Activated naive CD8-positive, alpha-beta T cell (primary cell): ENCODE measurements around the gene DUT.

Source experiments
- H3K27ac Mint-ChIP-seq: one replicate; pipeline ENCODE4 v1.8.0; 2021; ENCODE audit warnings: mixed read lengths
- H3K27me3 Mint-ChIP-seq: one replicate; pipeline ENCODE4 v1.8.0; 2021; ENCODE audit warnings: mixed read lengths
- H3K36me3 Mint-ChIP-seq: one replicate; pipeline ENCODE4 v1.8.0; 2021; ENCODE audit warnings: mixed read lengths
- H3K4me1 Mint-ChIP-seq: one replicate; pipeline ENCODE4 v1.8.0; 2021; ENCODE audit warnings: low read depth, mixed read lengths
- H3K4me3 Mint-ChIP-seq: one replicate; pipeline ENCODE4 v1.8.0; 2021; ENCODE audit warnings: mild to moderate bottlenecking, mixed read lengths
- H3K9me3 Mint-ChIP-seq: one replicate; pipeline ENCODE4 v1.8.0; 2021; ENCODE audit warnings: low read depth, mixed read lengths

DUT gene

GRCh38 chr15:48330855-48331795, at the start of gene DUT:
Gene DUT (plus strand): TSS chr15:48331429. CDS start chr15:48331516, 87 bp downstream.
- H3K27ac Mint-ChIP-seq = peak within 1 kb of the TSS; percentile 98
- peaks cover 3% of the 10 kb centered on the region for H3K36me3 Mint-ChIP-seq
- peaks cover 28% of the 10 kb centered on the region for H3K4me1 Mint-ChIP-seq
- H3K9me3 Mint-ChIP-seq = no peaks in the 10 kb centered on the region
- H3K27me3 Mint-ChIP-seq = no peaks in the 10 kb centered on the region
- H3K4me3 Mint-ChIP-seq = peak within 1 kb of the TSS; percentile 99

GRCh38 chr15:48281674-48282073, 49.6 kb upstream of the DUT start:
- Mint-ChIP-seq H3K9me3 (no peaks in the 10 kb centered on the region), H3K4me1 (no peaks in the 10 kb centered on the region), H3K4me3 (no peak overlapping the region), H3K27me3 (peaks cover 5% of the 10 kb centered on the region), H3K36me3 (no peaks in the 10 kb centered on the region), H3K27ac (no peak overlapping the region)

- H3K27me3 Mint-ChIP-seq = peaks cover 5% of the 10 kb centered on the region
- H3K27ac Mint-ChIP-seq = no peak overlapping the region
- H3K9me3 Mint-ChIP-seq = no peaks in the 10 kb centered on the region
- H3K36me3 Mint-ChIP-seq = no peaks in the 10 kb centered on the region
- no peaks in the 10 kb centered on the region for H3K4me1 Mint-ChIP-seq
- no peak overlapping the region for H3K4me3 Mint-ChIP-seq
Measured at GRCh38 chr15:48282216-48282615, 49.0 kb upstream of the DUT start.

- no peak overlapping the region for H3K27ac Mint-ChIP-seq
- no peaks in the 10 kb centered on the region for H3K36me3 Mint-ChIP-seq
- H3K9me3 Mint-ChIP-seq = no peaks in the 10 kb centered on the region
- peaks cover 5% of the 10 kb centered on the region for H3K27me3 Mint-ChIP-seq
- H3K4me3 Mint-ChIP-seq = no peak overlapping the region
- H3K4me1 Mint-ChIP-seq = no peaks in the 10 kb centered on the region
Measured at GRCh38 chr15:48283396-48284145, 47.7 kb upstream of the DUT start.

- H3K9me3 Mint-ChIP-seq = no peaks in the 10 kb centered on the region
- H3K27ac Mint-ChIP-seq = no peak overlapping the region
- H3K4me1 Mint-ChIP-seq = no peaks in the 10 kb centered on the region
- H3K36me3 Mint-ChIP-seq = no peaks in the 10 kb centered on the region
- peaks cover 5% of the 10 kb centered on the region for H3K27me3 Mint-ChIP-seq
- peak overlapping the region; percentile 27 for H3K4me3 Mint-ChIP-seq
Measured at GRCh38 chr15:48285329-48286214, 45.7 kb upstream of the DUT start.

- Mint-ChIP-seq H3K27ac (no peak overlapping the region), H3K9me3 (no peaks in the 10 kb centered on the region), H3K27me3 (peaks cover 5% of the 10 kb centered on the region), H3K4me1 (no peaks in the 10 kb centered on the region), H3K36me3 (no peaks in the 10 kb centered on the region), H3K4me3 (no peak overlapping the region)
Measured at GRCh38 chr15:48289628-48290027, 41.6 kb upstream of the DUT start.

GRCh38 chr15:48292458-48292857, 38.8 kb upstream of the DUT start:
- Mint-ChIP-seq H3K27me3 (peaks cover 5% of the 10 kb centered on the region), H3K9me3 (no peaks in the 10 kb centered on the region), H3K27ac (no peak overlapping the region), H3K4me3 (no peak overlapping the region), H3K36me3 (no peaks in the 10 kb centered on the region), H3K4me1 (no peaks in the 10 kb centered on the region)

- Mint-ChIP-seq H3K9me3 (no peaks in the 10 kb centered on the region), H3K27ac (no peak overlapping the region), H3K27me3 (peaks cover 5% of the 10 kb centered on the region), H3K4me1 (no peaks in the 10 kb centered on the region), H3K36me3 (no peaks in the 10 kb centered on the region), H3K4me3 (no peak overlapping the region)
Measured at GRCh38 chr15:48297668-48298067, 33.6 kb upstream of the DUT start.

- H3K36me3 Mint-ChIP-seq = no peaks in the 10 kb centered on the region
- peaks cover 5% of the 10 kb centered on the region for H3K27me3 Mint-ChIP-seq
- no peaks in the 10 kb centered on the region for H3K9me3 Mint-ChIP-seq
- H3K4me3 Mint-ChIP-seq = no peak overlapping the region
- no peaks in the 10 kb centered on the region for H3K4me1 Mint-ChIP-seq
- no peak overlapping the region for H3K27ac Mint-ChIP-seq
Measured at GRCh38 chr15:48298914-48299313, 32.3 kb upstream of the DUT start.

GRCh38 chr15:48300038-48300437, 31.2 kb upstream of the DUT start:
- Mint-ChIP-seq H3K4me1 (no peaks in the 10 kb centered on the region), H3K27me3 (peaks cover 5% of the 10 kb centered on the region), H3K27ac (no peak overlapping the region), H3K9me3 (no peaks in the 10 kb centered on the region), H3K36me3 (no peaks in the 10 kb centered on the region), H3K4me3 (no peak overlapping the region)

GRCh38 chr15:48304398-48304797, 26.8 kb upstream of the DUT start:
- Mint-ChIP-seq H3K27ac (no peak overlapping the region), H3K36me3 (no peaks in the 10 kb centered on the region), H3K27me3 (no peaks in the 10 kb centered on the region), H3K4me3 (no peak overlapping the region), H3K4me1 (no peaks in the 10 kb centered on the region), H3K9me3 (no peaks in the 10 kb centered on the region)

- Mint-ChIP-seq H3K27me3 (no peaks in the 10 kb centered on the region), H3K4me3 (no peak overlapping the region), H3K36me3 (no peaks in the 10 kb centered on the region), H3K9me3 (no peaks in the 10 kb centered on the region), H3K4me1 (no peaks in the 10 kb centered on the region), H3K27ac (no peak overlapping the region)
Measured at GRCh38 chr15:48306639-48307038, 24.6 kb upstream of the DUT start.

GRCh38 chr15:48307586-48307985, 23.6 kb upstream of the DUT start:
- no peak overlapping the region for H3K4me3 Mint-ChIP-seq

GRCh38 chr15:48309740-48310139, 21.5 kb upstream of the DUT start:
- Mint-ChIP-seq H3K27ac (no peak overlapping the region), H3K4me1 (no peaks in the 10 kb centered on the region), H3K9me3 (no peaks in the 10 kb centered on the region), H3K27me3 (peaks cover under 1% of the 10 kb centered on the region), H3K36me3 (no peaks in the 10 kb centered on the region), H3K4me3 (no peak overlapping the region)

More at GRCh38 chr15:48307586-48307985, 23.6 kb upstream of the DUT start:
- H3K27me3 Mint-ChIP-seq = no peaks in the 10 kb centered on the region
- no peak overlapping the region for H3K27ac Mint-ChIP-seq
- no peaks in the 10 kb centered on the region for H3K9me3 Mint-ChIP-seq
- H3K36me3 Mint-ChIP-seq = no peaks in the 10 kb centered on the region
- H3K4me1 Mint-ChIP-seq = no peaks in the 10 kb centered on the region
